GM12873 (cell line): ENCODE results near the gene SIVA1.

ENCODE experiments used
- TF ChIP-seq, protein P1 (sequence below): IDR thresholded peaks from 2 replicates; pipeline ENCODE4 v1.5.1; 2012; ENCODE audit warnings: low read depth, mild to moderate bottlenecking, moderate library complexity, low read length, control low read depth; ENCODE audit not compliant: insufficient read depth; ENCODE audit errors: missing control alignments

Gene SIVA1

DNA sequence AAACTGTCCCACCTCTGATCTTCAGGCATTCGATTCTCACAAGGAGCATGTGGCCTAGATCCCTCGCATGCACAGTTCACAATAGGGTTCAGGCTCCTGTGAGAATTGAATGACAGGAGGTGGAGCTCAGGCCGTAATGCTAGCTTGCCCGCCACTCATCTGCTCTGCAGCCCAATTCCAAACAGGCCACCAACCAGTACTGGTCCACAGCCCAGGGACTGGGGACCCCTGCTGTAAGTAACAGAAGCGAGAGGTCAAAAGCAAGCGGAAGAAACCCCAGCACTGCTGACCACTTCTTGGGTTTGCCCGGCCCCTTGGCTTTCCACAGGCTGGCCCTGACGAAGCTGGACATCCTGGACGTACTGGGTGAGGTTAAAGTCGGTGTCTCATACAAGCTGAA lies 8.5 kb upstream of the SIVA1 start:
- TF ChIP-seq, protein P1, sequence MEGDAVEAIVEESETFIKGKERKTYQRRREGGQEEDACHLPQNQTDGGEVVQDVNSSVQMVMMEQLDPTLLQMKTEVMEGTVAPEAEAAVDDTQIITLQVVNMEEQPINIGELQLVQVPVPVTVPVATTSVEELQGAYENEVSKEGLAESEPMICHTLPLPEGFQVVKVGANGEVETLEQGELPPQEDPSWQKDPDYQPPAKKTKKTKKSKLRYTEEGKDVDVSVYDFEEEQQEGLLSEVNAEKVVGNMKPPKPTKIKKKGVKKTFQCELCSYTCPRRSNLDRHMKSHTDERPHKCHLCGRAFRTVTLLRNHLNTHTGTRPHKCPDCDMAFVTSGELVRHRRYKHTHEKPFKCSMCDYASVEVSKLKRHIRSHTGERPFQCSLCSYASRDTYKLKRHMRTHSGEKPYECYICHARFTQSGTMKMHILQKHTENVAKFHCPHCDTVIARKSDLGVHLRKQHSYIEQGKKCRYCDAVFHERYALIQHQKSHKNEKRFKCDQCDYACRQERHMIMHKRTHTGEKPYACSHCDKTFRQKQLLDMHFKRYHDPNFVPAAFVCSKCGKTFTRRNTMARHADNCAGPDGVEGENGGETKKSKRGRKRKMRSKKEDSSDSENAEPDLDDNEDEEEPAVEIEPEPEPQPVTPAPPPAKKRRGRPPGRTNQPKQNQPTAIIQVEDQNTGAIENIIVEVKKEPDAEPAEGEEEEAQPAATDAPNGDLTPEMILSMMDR, result no peak

DNA sequence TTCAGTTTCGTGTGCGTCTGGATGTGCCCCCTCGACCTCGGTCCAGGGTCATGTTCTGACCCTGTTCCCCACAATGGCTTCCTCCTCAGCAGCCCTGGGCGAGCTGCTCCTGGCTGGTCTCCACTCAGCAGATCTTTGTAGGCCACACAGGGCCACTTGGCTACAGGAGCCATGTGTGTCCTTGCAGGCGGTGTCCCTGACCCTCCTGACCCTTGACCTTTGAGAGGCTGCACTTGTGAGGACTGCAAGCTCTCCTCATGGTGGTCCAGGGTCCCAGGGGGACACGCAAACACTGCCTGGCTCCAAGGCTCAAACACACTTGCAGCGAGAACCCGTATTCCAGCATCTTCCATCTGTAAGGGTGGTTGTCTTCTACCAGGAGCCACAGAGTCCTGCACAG lies 7.5 kb upstream of the SIVA1 start:
- TF ChIP-seq, protein P1, result no peak

DNA sequence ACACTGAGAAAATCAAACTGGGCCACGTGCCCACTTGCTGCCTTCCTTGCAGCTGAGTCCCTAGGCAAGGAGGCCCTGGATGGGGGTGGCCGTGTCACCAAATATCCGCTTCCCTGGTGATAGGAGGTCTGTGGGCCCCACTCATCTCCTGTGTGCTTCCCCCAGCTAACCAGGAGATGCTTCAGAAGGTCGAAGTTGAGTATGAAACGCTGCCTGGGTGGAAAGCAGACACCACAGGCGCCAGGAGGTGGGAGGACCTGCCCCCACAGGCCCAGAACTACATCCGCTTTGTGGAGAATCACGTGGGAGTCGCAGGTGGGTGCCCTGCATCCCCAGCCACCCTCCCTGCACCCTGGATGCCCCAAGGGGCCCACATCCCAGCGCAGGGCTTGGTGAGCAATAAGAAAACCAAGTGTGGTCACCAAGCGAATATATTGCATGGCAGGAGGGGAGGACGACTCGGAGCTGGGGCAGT lies 6.8 kb upstream of the SIVA1 start:
- TF ChIP-seq, protein P1, result no peak

DNA sequence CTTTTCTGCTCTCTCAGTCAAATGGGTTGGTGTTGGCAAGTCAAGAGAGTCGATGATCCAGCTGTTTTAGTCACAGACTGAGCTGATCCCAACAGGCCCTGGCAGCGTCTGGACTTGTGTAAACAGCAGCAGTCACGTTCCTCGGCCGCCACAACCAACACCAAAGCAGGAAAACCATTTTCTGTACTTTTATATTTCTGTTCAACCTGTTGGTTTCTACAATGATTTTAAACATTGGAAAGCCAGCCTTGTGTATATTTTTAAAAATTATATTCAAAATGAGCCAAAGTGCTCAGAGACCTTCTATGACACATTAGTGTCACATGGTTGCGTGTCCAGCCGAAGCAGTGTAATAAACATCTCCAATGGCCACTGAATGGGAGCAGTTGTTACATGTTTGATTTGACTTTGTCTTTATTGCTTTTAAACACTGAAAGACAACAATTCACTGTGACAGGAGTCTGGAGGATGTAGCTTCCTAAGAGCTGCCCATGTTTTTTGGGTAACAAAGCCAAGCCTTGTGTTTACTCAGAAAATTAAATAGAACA lies 5.9 kb upstream of the SIVA1 start:
- TF ChIP-seq, protein P1, result no peak

DNA sequence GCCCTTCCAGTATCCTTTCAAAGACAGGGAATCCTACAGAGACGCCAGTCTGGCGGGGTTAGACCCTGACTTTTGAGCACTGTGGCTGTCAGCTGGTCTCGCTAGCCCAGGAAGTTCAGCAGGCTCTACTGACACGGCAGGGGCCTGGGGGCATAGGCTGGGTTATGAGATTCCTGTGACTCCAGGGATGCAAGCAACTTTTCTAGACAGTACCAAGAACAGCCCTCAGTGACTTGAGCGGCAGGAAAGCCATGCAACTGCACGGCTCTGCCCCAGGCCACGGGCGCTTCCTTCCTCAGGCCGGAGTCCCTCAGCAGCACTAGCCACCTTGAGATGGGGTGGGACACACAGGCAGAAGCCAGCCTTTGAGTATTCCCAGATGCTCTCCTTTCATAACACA lies 5.1 kb upstream of the SIVA1 start:
- TF ChIP-seq, protein P1, result no peak

DNA sequence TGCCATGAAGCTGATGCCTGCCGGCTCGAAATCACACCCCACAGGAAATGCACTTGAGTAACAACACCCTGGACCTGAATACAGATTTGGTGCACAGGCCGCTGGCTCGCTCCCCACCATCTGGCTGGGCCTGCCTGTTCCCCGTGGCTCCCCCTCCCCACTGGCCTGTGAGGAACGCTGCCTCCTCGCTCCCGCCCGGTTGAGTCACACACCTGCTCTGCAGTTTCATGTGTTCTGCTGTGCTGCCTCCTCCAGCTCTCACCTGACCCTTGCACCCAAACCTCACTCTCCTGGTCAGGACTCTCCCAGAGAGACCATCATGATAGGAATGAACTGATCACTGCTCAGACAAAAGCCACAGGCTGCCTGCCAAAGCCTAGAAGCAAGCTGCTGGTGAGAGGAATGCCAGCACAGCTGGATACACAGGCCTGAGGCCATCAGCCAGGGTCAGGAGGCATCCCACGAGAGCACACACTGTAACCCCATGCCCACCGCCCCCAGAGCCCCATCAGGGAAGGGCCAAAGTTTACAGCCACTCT lies 3.8 kb upstream of the SIVA1 start:
- TF ChIP-seq, protein P1, result no peak

DNA sequence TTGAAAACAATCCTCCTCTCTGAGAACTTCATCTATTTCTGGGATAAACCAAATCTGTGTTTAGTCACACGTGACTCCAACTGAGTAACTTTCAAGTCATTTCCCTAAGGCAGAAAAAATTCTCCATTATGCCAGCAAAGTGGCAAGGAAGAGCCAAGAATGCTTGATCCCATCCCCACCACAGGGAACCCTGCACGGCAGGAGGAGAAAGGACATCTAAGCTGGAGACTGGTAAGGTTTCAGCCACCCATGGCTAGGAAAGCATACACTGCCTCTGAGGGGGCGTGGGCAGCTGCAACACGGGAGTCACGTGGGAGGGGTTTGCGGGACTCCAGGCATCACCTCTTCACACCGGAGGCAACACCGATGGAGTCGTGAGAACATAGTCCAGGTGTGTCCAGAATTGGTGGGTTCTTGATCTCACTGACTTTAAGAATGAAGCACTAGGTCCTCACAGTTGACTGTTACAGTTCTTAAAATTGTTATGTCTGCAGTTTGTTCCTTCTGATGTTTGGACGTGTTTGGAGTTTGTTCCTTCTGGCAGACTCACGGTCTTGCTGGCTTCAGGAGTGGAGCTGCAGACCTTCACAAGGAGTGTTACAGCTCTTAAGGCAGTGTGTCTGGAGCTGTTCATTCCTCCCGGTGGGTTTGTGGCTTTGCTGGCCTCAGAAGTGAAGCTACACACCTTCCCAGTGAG lies 2.7 kb upstream of the SIVA1 start:
- TF ChIP-seq, protein P1, result no peak
